H1 (cell line): Measurements from ENCODE around the gene NCKAP1. TPM values are rescaled to one million over a fixed set of nuclear protein-coding genes. Genes with fewer than 3 reads are reported as not detected.

ENCODE experiments used
- CTCF ChIA-PET: fragments of 300-600 bp; sonication (Branson Sonifier 250); formaldehyde crosslinking; loops from one replicate; lab custom pipeline; 2021; ENCODE audit not compliant: partially characterized antibody; lab: Charles Lee
- POLR2A ChIA-PET: fragments of 300-600 bp; sonication (Branson Sonifier 250); formaldehyde crosslinking; loops from one replicate; lab custom pipeline; 2021; ENCODE audit warnings: inconsistent platforms; ENCODE audit not compliant: partially characterized antibody; lab: Charles Lee
- DNase-seq, 2 experiments: peaks; one replicate each; pipeline versions ENCODE4 v3.0.0 to v3.0.0-alpha.2; 2010 to 2022; ENCODE audit warnings: low spot score in 2 of 2, low read depth in 1 of 2, mixed read lengths in 1 of 2
- FAIRE-seq: peaks from 2 replicates; lab custom pipeline; 2011; peaks lifted over from hg19 to GRCh38; lab: Jason Lieb, UNC
- H2AFZ ChIP-seq: 2 replicates; pipeline ENCODE4 v1.8.1; 2012; ENCODE audit warnings: low read length, inconsistent platforms
- H2AK5ac ChIP-seq: 2 replicates; pipeline ENCODE4 v1.6.1; 2013; ENCODE audit warnings: low read depth, low read length
- H2BK120ac ChIP-seq: replicated peaks from 2 replicates; pipeline ENCODE3; 2013; ENCODE audit warnings: low read depth, low read length, inconsistent platforms
- H2BK12ac ChIP-seq: 2 replicates; pipeline ENCODE4 v1.6.1; 2013; ENCODE audit warnings: low read depth, low read length
- H2BK15ac ChIP-seq: 2 replicates; pipeline ENCODE4 v1.6.1; 2013; ENCODE audit warnings: low read length
- H2BK20ac ChIP-seq: 2 replicates; pipeline ENCODE4 v1.6.1; 2013; ENCODE audit warnings: low read length
- H2BK5ac ChIP-seq: 2 replicates; pipeline ENCODE4 v1.6.1; 2013; ENCODE audit warnings: low read depth, low read length
- H3K14ac ChIP-seq: 2 replicates; pipeline ENCODE4 v1.6.1; 2013; ENCODE audit warnings: inconsistent platforms; ENCODE audit not compliant: insufficient read length
- H3K18ac ChIP-seq: 2 replicates; pipeline ENCODE4 v1.6.1; 2013; ENCODE audit warnings: low read length; ENCODE audit errors: extremely low read depth
- H3K23ac ChIP-seq: 2 replicates; pipeline ENCODE4 v1.6.1; 2013; ENCODE audit warnings: inconsistent platforms; ENCODE audit not compliant: insufficient read length
- H3K23me2 ChIP-seq: 2 replicates; pipeline ENCODE4 v1.6.1; 2013; ENCODE audit warnings: low read depth, low read length
- H3K27ac ChIP-seq: 2 replicates; pipeline ENCODE4 v1.6.1; 2011; ENCODE audit warnings: low read depth, low read length, inconsistent platforms
- H3K27me3 ChIP-seq, 4 experiments: replicated peaks in 1 of 4; 1 replicate in 1 of 4; 2 replicates in 3 of 4; pipeline versions ENCODE4 v1.6.1 to v1.8.1; 2011 to 2013; ENCODE audit warnings: low read length in 3 of 4, mild to moderate bottlenecking in 3 of 4, inconsistent platforms in 2 of 4, mixed read lengths in 2 of 4, moderate library complexity in 1 of 4; ENCODE audit not compliant: control insufficient read depth in 3 of 4, insufficient read depth in 3 of 4; ENCODE audit errors: extremely low read depth in 1 of 4
- H3K36me3 ChIP-seq, 4 experiments: 2 replicates each; pipeline versions ENCODE4 v1.6.1 to v1.8.1; 2011 to 2013; ENCODE audit warnings: mild to moderate bottlenecking in 4 of 4, low read length in 3 of 4, moderate library complexity in 2 of 4, control low read depth in 1 of 4, inconsistent platforms in 1 of 4; ENCODE audit not compliant: insufficient read depth in 4 of 4, control insufficient read depth in 2 of 4
- H3K4ac ChIP-seq: replicated peaks from 2 replicates; pipeline ENCODE3; 2013; ENCODE audit warnings: low read length, low read depth, mixed read lengths, inconsistent platforms; ENCODE audit not compliant: insufficient read length
- H3K4me1 ChIP-seq, 4 experiments: replicated peaks in 1 of 4; 1 replicate in 1 of 4; 2 replicates in 3 of 4; pipeline versions ENCODE4 v1.6.1 to v1.8.1; 2011 to 2013; ENCODE audit warnings: low read length in 3 of 4, inconsistent platforms in 2 of 4, mixed read lengths in 1 of 4; ENCODE audit not compliant: insufficient read depth in 4 of 4, control insufficient read depth in 3 of 4
- H3K4me2 ChIP-seq, 2 experiments: 2 replicates each; pipeline versions ENCODE4 v1.6.1 to v1.8.1; 2011 to 2013; ENCODE audit warnings: low read depth in 2 of 2, low read length in 2 of 2, control low read depth in 1 of 2, inconsistent platforms in 1 of 2, mild to moderate bottlenecking in 1 of 2; ENCODE audit not compliant: insufficient read depth in 1 of 2
- H3K4me3 ChIP-seq, 4 experiments: fragments of 200-600, 300-600 bp in 1 of 4; sonication (generic), shearing (Covaris generic), sonication (Bioruptor Twin) in 1 of 4; 2 replicates each; pipeline versions ENCODE4 v1.5.1 to v1.8.1; 2011 to 2016; ENCODE audit warnings: low read length in 4 of 4, low read depth in 3 of 4, control low read depth in 2 of 4, inconsistent platforms in 2 of 4, mild to moderate bottlenecking in 2 of 4, mixed read lengths in 1 of 4, moderate library complexity in 1 of 4; ENCODE audit not compliant: insufficient read depth in 2 of 4; ENCODE audit errors: extremely low read depth in 1 of 4
- H3K56ac ChIP-seq: replicated peaks from 2 replicates; pipeline ENCODE3; 2013; ENCODE audit warnings: low read depth, mild to moderate bottlenecking, mixed read lengths, low read length, inconsistent platforms; ENCODE audit not compliant: insufficient read length
- H3K79me1 ChIP-seq: 2 replicates; pipeline ENCODE4 v1.6.1; 2013; ENCODE audit warnings: low read depth, low read length, control low read depth
- H3K79me2 ChIP-seq, 2 experiments: 2 replicates each; pipeline versions ENCODE4 v1.6.1 to v1.8.1; 2012 to 2013; ENCODE audit warnings: low read length in 2 of 2, mild to moderate bottlenecking in 2 of 2, inconsistent platforms in 1 of 2; ENCODE audit not compliant: insufficient read depth in 2 of 2, control insufficient read depth in 1 of 2
- H3K9ac ChIP-seq, 4 experiments: replicated peaks in 1 of 4; 1 replicate in 1 of 4; 2 replicates in 3 of 4; pipeline versions ENCODE4 v1.6.1 to v1.8.1; 2011 to 2013; ENCODE audit warnings: low read depth in 3 of 4, low read length in 3 of 4, control low read depth in 2 of 4, mild to moderate bottlenecking in 2 of 4, moderate library complexity in 2 of 4, inconsistent platforms in 1 of 4; ENCODE audit errors: extremely low read depth in 1 of 4
- H3K9me3 ChIP-seq, 2 experiments: 2 replicates each; pipeline versions ENCODE4 v1.6.1 to v1.8.1; 2012 to 2013; ENCODE audit warnings: mild to moderate bottlenecking in 2 of 2, moderate library complexity in 2 of 2, control low read depth in 1 of 2, inconsistent platforms in 1 of 2, low read depth in 1 of 2, low read length in 1 of 2, mixed read lengths in 1 of 2; ENCODE audit not compliant: insufficient read depth in 2 of 2
- H4K20me1 ChIP-seq, 2 experiments: replicated peaks in 1 of 2; 2 replicates each; pipeline versions ENCODE3 to v1.8.1; 2011 to 2013; ENCODE audit warnings: inconsistent platforms in 2 of 2, low read length in 2 of 2, mild to moderate bottlenecking in 1 of 2; ENCODE audit not compliant: insufficient read depth in 2 of 2, control insufficient read depth in 1 of 2
- H4K5ac ChIP-seq: 2 replicates; pipeline ENCODE4 v1.6.1; 2013; ENCODE audit warnings: low read length, low read depth, mixed read lengths, inconsistent platforms; ENCODE audit not compliant: insufficient read length
- H4K8ac ChIP-seq: 2 replicates; pipeline ENCODE4 v1.8.0; 2013; ENCODE audit warnings: mild to moderate bottlenecking, moderate library complexity, low read length, inconsistent platforms; ENCODE audit not compliant: insufficient read depth; ENCODE audit errors: extremely low read depth
- H4K91ac ChIP-seq: replicated peaks from 2 replicates; pipeline ENCODE3; 2013; ENCODE audit warnings: low read length, mixed read lengths, inconsistent platforms; ENCODE audit not compliant: insufficient read length
- POLR2AphosphoS5 ChIP-seq: IDR thresholded peaks from 2 replicates; pipeline ENCODE4 v1.6.1; 2011; ENCODE audit warnings: low read depth, low read length
- RXRA ChIP-seq: IDR thresholded peaks from 2 replicates; pipeline ENCODE4 v1.6.1; 2011; ENCODE audit warnings: low read depth, mild to moderate bottlenecking, low read length, moderate library complexity; ENCODE audit not compliant: insufficient read depth
- TAF7 ChIP-seq: optimal IDR thresholded peaks from 2 replicates; pipeline ENCODE3; 2011; ENCODE audit warnings: low read depth, mild to moderate bottlenecking, inconsistent platforms, low read length, moderate library complexity, borderline replicate concordance
- WGBS, 2 experiments: shearing (Covaris generic) in 1 of 2; methylation state at CpG; one replicate each; pipeline versions ENCODE4 v1.1.6 to v1.1.7; 2013 to 2015; ENCODE audit warnings: low lambda C conversion rate in 2 of 2, mixed read lengths in 2 of 2, inconsistent platforms in 1 of 2, low coverage in 1 of 2, missing lambda C conversion rate in 1 of 2; ENCODE audit not compliant: insufficient replicate concordance in 2 of 2, insufficient coverage in 1 of 2, insufficient read length in 1 of 2; ENCODE audit errors: extremely low coverage in 1 of 2, missing lambda C conversion rate in 1 of 2; 5-methylcytosine and 5-hydroxymethylcytosine counted together
- polyA plus RNA-seq, 7 experiments: library from polyadenylated mRNA; depleted of rRNA in 3 of 7; stranded (reverse) in 5 of 7; unstranded in 2 of 7; fragments of >200 nt in 5 of 7; fragments of 200-250 nt in 2 of 7; gene quantifications; 1 replicate in 5 of 7; 2 replicates in 1 of 7; 4 replicates in 1 of 7; pipeline versions ENCODE4 v1.2.1 to v1.2.3, GENCODE V29; 2011 to 2013; ENCODE audit warnings: missing spikeins in 2 of 7, mixed read lengths in 2 of 7
- total RNA-seq: library from RNA; stranded (reverse); fragmentation: NEBNext Ultra II Directional; extraction: Animal tissue kit (Norgen Biotek cat#: 25700); gene quantifications from 2 replicates; pipeline ENCODE4 v1.2.1, GENCODE V29; 2021
- TF ChIP-seq, protein P1 (sequence below): IDR thresholded peaks from 2 replicates; pipeline ENCODE4 v1.6.1; 2012; ENCODE audit warnings: inconsistent platforms

Gene NCKAP1
- total and polyA plus RNA-seq, 2 of the 8 experiments (the other 6 are each of a cell fraction or from before 2014, with no cell fraction given): 90.8 to 173 TPM

DNA sequence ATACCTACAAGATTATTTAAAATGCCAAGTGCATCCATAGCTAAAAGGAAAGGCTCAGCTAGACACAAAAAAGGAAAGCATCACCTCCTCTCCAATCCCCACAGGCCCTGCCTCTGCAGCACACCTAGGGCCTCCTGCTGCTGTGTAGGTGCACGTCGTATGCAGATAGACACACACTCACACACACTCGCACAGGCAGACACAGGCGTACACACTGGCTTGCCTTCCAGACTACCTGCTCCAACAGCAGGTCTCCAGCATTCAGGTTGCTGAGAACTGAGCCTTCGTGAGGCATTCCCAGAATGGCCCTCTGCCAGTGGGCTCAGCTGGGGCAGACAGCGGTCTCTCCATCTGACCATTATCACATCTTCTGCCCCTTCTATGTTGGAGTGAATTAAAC, 136.5 kb downstream of the NCKAP1 start:
- H3K23me2 ChIP-seq: no peaks in the 10 kb centered on the region
- WGBS, 2 experiments: 89% methylated on average over 6 of the region's 6 CpGs; no CpG with 5 or more reads in 1 of the 2 experiments
- no peak overlapping the region for H2BK15ac ChIP-seq
- no peak overlapping the region for H4K91ac ChIP-seq
- H3K4me3 ChIP-seq: no peak overlapping the region
- H4K8ac ChIP-seq: no peak overlapping the region
- POLR2A ChIA-PET: interaction anchor here (0.6 to 0.7 kb wide), 2 partner anchors 239 to 1560 kb away, joined by 3 read pairs; no protein-coding TSS in a partner anchor
- no peak overlapping the region for H2BK20ac ChIP-seq
- CTCF ChIA-PET: interaction anchor here (1.0 to 1.5 kb wide), 4 partner anchors 12 to 117 kb away, joined by 3 to 5 read pairs (median 5); no protein-coding TSS in a partner anchor
- no peaks in the 10 kb centered on the region for H3K79me1 ChIP-seq
- H3K27me3 ChIP-seq: no peaks in the 10 kb centered on the region
- H3K18ac ChIP-seq: no peak overlapping the region
- no peak overlapping the region for H3K14ac ChIP-seq
- H2AFZ ChIP-seq: no peak overlapping the region
- H3K36me3 ChIP-seq: no peaks in the 10 kb centered on the region; a peak in 1 of 8 replicates
- H4K20me1 ChIP-seq: no peaks in the 10 kb centered on the region
- H3K4ac ChIP-seq: no peak overlapping the region
- H3K9ac ChIP-seq: no peak overlapping the region
- no peak for FAIRE-seq
- no peak overlapping the region for H3K56ac ChIP-seq
- no peak overlapping the region for H3K27ac ChIP-seq
- H4K5ac ChIP-seq: no peak overlapping the region
- no peak overlapping the region for H3K23ac ChIP-seq
- DNase-seq: no peak
- no peak overlapping the region for H3K4me2 ChIP-seq
- no peak overlapping the region for H2BK120ac ChIP-seq
- no peaks in the 10 kb centered on the region; a peak in 1 of 7 replicates for H3K4me1 ChIP-seq
- H2AK5ac ChIP-seq: peak overlapping the region; percentile 11; the same call in 1 of the 2 replicates
- no peaks in the 10 kb centered on the region for H3K9me3 ChIP-seq
- TF ChIP-seq, protein P1, sequence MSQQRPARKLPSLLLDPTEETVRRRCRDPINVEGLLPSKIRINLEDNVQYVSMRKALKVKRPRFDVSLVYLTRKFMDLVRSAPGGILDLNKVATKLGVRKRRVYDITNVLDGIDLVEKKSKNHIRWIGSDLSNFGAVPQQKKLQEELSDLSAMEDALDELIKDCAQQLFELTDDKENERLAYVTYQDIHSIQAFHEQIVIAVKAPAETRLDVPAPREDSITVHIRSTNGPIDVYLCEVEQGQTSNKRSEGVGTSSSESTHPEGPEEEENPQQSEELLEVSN: no peak
- TF ChIP-seq TAF7: no peak
- no peak for TF ChIP-seq RXRA
- 0 out of 2 replicates have a peak, but pooled peaks have one; percentile 26 for TF ChIP-seq POLR2AphosphoS5
- TF ChIP-seq, all 59 proteins: peak for 1
- H2BK12ac ChIP-seq: no peak overlapping the region
- no peaks in the 10 kb centered on the region for H3K79me2 ChIP-seq
- H2BK5ac ChIP-seq: no peak overlapping the region
